ENCODE measurements around the gene KLK6.

KLK6 gene

DNA sequence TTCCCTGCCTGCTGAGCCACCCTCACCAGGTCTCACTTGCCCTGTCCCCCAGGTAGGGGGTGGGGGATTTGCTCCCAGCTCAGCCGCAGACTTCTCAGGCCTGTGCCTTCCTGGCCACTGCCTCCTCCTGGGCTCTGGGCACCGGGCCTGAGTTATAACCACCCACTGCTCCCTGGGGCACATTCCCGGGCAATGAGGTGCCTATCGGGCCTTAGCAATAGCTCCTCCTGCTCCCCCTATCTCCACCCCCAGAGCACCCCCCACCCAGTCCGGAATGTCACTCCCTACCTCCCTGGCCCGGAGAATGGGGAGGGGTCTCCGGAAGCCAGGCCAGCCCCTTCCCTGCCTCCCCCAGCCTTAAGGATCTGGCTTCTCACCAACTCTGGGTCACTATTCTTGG is 16.5 kb downstream of the KLK6 start, which contains the start of gene KLK5:
Gene KLK5, minus strand, starts transcription at position 129 of the 400 bp plus-strand sequence. CDS start 381 bp downstream, outside the sequence.
- DNase-seq (ENCODE audit: low spot score): no peak

GRCh38 chr19:50949861-50950260 is 19.5 kb downstream of the KLK6 start:
- DNase-seq (ENCODE audit: low spot score): no peak

- DNase-seq (ENCODE audit: low spot score): no peak
Observed at GRCh38 chr19:50947123-50947522, 22.3 kb downstream of the KLK6 start.

GRCh38 chr19:50944795-50945194 is 24.6 kb downstream of the KLK6 start:
- DNase-seq (ENCODE audit: low spot score): no peak

- DNase-seq (ENCODE audit: low spot score): no peak
Observed at GRCh38 chr19:50943074-50943828, 26.1 kb downstream of the KLK6 start.

GRCh38 chr19:50939596-50939995 is 29.8 kb downstream of the KLK6 start:
- DNase-seq (ENCODE audit: low spot score): no peak

DNA sequence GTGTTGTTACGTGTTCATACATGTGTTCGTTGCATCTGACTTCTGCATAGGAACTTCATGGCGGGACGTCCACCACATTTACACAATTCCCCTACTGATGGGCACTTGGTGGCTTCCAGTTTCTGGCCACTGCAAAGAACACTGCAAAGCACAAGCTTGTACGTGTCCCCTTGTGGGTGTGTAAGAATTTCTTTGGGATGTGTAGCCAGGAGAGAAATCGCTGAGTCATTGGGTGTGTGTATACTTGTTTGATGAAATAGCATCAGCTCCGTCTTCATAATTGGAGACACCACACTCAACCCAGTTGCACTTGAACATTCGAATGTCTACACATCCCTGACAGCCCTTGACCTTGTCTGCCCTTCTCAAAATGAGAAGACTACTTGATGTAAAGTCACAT is 35.8 kb downstream of the KLK6 start:
- DNase-seq (ENCODE audit: low spot score): no peak

- no peak for DNase-seq (ENCODE audit: low spot score)
Observed at GRCh38 chr19:50932690-50933083, 36.7 kb downstream of the KLK6 start.

- DNase-seq (ENCODE audit: low spot score): no peak
Observed at GRCh38 chr19:50932018-50932689, 37.2 kb downstream of the KLK6 start.

DNA sequence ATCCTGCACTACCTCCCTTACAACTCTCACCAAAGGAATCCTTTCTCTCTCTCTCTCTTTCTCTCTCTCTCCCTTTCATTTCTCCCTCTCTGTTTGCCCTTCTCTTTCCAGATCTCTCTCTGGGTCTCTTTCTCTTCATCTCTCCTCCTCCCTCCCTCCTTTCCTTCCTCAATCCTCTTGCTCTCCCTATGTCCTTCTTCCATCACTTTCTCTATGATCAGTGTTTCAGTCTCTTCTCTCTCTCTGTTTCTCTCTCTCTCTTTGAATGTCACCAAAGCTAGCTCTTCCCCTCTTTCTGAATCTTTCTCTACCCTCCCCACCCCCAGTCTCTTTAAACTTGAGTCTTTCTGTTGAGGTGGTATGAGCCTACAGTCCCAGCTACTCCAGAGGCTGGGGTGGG is 38.4 kb downstream of the KLK6 start:
- DNase-seq (ENCODE audit: low spot score): no peak

- no peak for DNase-seq (ENCODE audit: low spot score)
Observed at GRCh38 chr19:50928831-50929230, 40.6 kb downstream of the KLK6 start.

GRCh38 chr19:50926144-50926543 is 43.2 kb downstream of the KLK6 start:
- DNase-seq (ENCODE audit: low spot score): no peak

GRCh38 chr19:50925734-50926133 is 43.7 kb downstream of the KLK6 start:
- no peak for DNase-seq (ENCODE audit: low spot score)

- DNase-seq (ENCODE audit: low spot score): no peak
Observed at GRCh38 chr19:50924586-50924985, 44.8 kb downstream of the KLK6 start.

- DNase-seq (ENCODE audit: low spot score): peak; percentile 62
Observed at GRCh38 chr19:50922317-50922853, 47.0 kb downstream of the KLK6 start.

GRCh38 chr19:50921426-50922316 is 47.7 kb downstream of the KLK6 start:
- DNase-seq (ENCODE audit: low spot score): no peak

DNA sequence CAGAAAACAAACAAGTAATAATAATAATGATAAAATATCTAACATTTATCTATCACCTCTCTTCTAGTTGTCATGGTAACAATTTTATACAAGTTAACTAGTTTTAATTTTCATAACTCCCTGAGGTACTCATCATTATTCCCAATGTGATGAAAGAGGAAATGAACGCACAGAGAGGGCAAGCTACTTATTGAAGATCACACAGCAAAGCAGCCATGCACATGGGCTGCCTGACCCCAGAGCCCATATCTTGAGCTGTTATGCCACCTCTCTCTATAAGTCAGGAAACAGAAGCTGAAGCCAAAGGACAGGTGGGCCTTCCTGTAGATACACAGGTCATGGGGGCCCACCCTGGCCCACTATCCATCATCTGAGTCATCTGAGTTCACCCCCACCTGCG is 53.3 kb downstream of the KLK6 start:
- no peak for DNase-seq (ENCODE audit: low spot score)

GRCh38 chr19:50912727-50913716 is 56.4 kb downstream of the KLK6 start:
- no peak for DNase-seq (ENCODE audit: low spot score)

DNA sequence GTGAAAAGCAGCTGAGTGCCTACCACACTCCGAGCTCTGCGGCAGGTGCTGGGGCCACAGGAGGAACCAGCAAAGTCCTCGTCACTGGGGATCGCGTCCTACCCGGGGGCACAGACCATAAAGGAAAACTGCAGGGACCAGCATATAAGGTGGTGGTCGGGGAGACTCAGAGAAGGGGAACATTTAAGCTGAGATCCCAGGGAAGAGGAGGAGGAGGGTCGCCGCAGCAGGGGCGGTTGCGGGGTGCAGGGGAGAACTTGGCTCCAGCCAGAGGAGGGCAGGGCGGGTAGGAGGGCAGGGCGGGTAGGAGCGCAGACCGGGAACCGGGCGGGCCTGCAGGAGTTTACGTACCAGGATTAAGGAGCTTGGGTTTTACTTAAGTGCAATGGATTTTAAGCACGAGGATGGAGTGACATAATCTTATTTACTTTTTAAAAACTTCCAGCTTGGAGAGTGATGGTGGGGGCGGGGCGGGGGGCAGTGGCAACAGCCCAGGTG is 57.2 kb downstream of the KLK6 start:
- no peak for DNase-seq (ENCODE audit: low spot score)

DNA sequence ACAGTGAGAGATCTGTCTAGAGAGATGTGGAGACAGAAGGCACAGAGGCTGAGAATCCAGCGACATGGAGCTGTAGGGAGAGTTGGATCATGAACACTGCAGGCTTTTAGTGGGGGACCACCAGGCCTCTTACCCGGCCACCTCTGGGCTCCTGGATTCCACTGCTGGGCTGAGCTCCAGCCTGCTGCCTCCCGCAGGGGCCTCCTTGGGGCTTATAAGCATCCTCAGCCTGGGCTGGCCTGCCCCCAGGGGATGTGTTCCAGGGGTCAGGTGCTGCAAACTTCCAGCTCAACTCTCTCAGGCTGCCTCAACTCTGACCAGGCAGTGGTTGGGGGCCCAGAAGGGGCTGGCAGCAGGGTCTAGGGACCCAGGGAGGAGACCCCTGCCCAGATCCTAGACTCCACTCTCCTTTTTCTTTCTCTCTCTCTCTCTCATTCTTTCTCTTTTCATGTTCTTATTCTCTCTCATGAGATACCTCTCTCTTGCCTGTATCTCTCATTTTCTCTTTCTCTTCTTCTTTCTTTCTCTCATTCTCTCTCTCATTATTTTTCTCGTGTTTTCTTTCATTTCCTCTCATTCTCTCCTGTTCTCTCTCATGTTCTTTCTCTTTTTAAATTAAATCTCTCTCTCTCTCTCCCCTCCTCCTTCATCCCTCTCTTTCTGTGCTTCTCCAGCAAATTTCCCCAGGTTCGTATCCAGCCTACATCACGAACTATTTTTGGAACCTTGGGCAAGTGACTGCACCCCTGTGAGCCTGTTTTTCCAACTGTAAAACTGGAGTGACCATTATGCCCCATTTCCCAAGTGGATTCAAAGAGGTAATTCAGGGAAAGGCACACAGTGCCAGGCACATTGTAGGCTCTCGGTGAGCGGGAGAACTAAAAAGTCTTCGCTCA is 57.9 kb downstream of the KLK6 start, which contains the start of gene KLK4:
Gene KLK4, minus strand, starts transcription at position 190 of the 896 bp plus-strand sequence. CDS start 657 bp downstream, outside the sequence.
- no peak for DNase-seq (ENCODE audit: low spot score)
